H1 (cell line): ENCODE measurements around the gene ZBTB16. TPM values are rescaled to one million over a fixed set of nuclear protein-coding genes. Genes with fewer than 3 reads are reported as not detected.
A peak's percentile ranks its signal among the peaks of the same experiment; 100 is the strongest.

Experiments
- CTCF ChIA-PET: fragments of 300-600 bp; sonication (Branson Sonifier 250); formaldehyde crosslinking; loops from one replicate; lab custom pipeline; 2021; ENCODE audit not compliant: partially characterized antibody; lab: Charles Lee
- POLR2A ChIA-PET: fragments of 300-600 bp; sonication (Branson Sonifier 250); formaldehyde crosslinking; loops from one replicate; lab custom pipeline; 2021; ENCODE audit warnings: inconsistent platforms; ENCODE audit not compliant: partially characterized antibody; lab: Charles Lee
- DNase-seq, 2 experiments: peaks; one replicate each; pipeline versions ENCODE4 v3.0.0 to v3.0.0-alpha.2; 2010 to 2022; ENCODE audit warnings: low spot score in 2 of 2, low read depth in 1 of 2, mixed read lengths in 1 of 2
- FAIRE-seq: peaks from 2 replicates; lab custom pipeline; 2011; peaks lifted over from hg19 to GRCh38; lab: Jason Lieb, UNC
- H2AFZ ChIP-seq: 2 replicates; pipeline ENCODE4 v1.8.1; 2012; ENCODE audit warnings: low read length, inconsistent platforms
- H2AK5ac ChIP-seq: 2 replicates; pipeline ENCODE4 v1.6.1; 2013; ENCODE audit warnings: low read depth, low read length
- H2BK120ac ChIP-seq: replicated peaks from 2 replicates; pipeline ENCODE3; 2013; ENCODE audit warnings: low read depth, low read length, inconsistent platforms
- H2BK12ac ChIP-seq: 2 replicates; pipeline ENCODE4 v1.6.1; 2013; ENCODE audit warnings: low read depth, low read length
- H2BK15ac ChIP-seq: 2 replicates; pipeline ENCODE4 v1.6.1; 2013; ENCODE audit warnings: low read length
- H2BK20ac ChIP-seq: 2 replicates; pipeline ENCODE4 v1.6.1; 2013; ENCODE audit warnings: low read length
- H2BK5ac ChIP-seq: 2 replicates; pipeline ENCODE4 v1.6.1; 2013; ENCODE audit warnings: low read depth, low read length
- H3K14ac ChIP-seq: 2 replicates; pipeline ENCODE4 v1.6.1; 2013; ENCODE audit warnings: inconsistent platforms; ENCODE audit not compliant: insufficient read length
- H3K18ac ChIP-seq: 2 replicates; pipeline ENCODE4 v1.6.1; 2013; ENCODE audit warnings: low read length; ENCODE audit errors: extremely low read depth
- H3K23ac ChIP-seq: 2 replicates; pipeline ENCODE4 v1.6.1; 2013; ENCODE audit warnings: inconsistent platforms; ENCODE audit not compliant: insufficient read length
- H3K23me2 ChIP-seq: 2 replicates; pipeline ENCODE4 v1.6.1; 2013; ENCODE audit warnings: low read depth, low read length
- H3K27ac ChIP-seq: 2 replicates; pipeline ENCODE4 v1.6.1; 2011; ENCODE audit warnings: low read depth, low read length, inconsistent platforms
- H3K27me3 ChIP-seq, 4 experiments: replicated peaks in 1 of 4; 1 replicate in 1 of 4; 2 replicates in 3 of 4; pipeline versions ENCODE4 v1.6.1 to v1.8.1; 2011 to 2013; ENCODE audit warnings: low read length in 3 of 4, mild to moderate bottlenecking in 3 of 4, inconsistent platforms in 2 of 4, mixed read lengths in 2 of 4, moderate library complexity in 1 of 4; ENCODE audit not compliant: control insufficient read depth in 3 of 4, insufficient read depth in 3 of 4; ENCODE audit errors: extremely low read depth in 1 of 4
- H3K36me3 ChIP-seq, 4 experiments: 2 replicates each; pipeline versions ENCODE4 v1.6.1 to v1.8.1; 2011 to 2013; ENCODE audit warnings: mild to moderate bottlenecking in 4 of 4, low read length in 3 of 4, moderate library complexity in 2 of 4, control low read depth in 1 of 4, inconsistent platforms in 1 of 4; ENCODE audit not compliant: insufficient read depth in 4 of 4, control insufficient read depth in 2 of 4
- H3K4ac ChIP-seq: replicated peaks from 2 replicates; pipeline ENCODE3; 2013; ENCODE audit warnings: low read length, low read depth, mixed read lengths, inconsistent platforms; ENCODE audit not compliant: insufficient read length
- H3K4me1 ChIP-seq, 4 experiments: replicated peaks in 1 of 4; 1 replicate in 1 of 4; 2 replicates in 3 of 4; pipeline versions ENCODE4 v1.6.1 to v1.8.1; 2011 to 2013; ENCODE audit warnings: low read length in 3 of 4, inconsistent platforms in 2 of 4, mixed read lengths in 1 of 4; ENCODE audit not compliant: insufficient read depth in 4 of 4, control insufficient read depth in 3 of 4
- H3K4me2 ChIP-seq, 2 experiments: 2 replicates each; pipeline versions ENCODE4 v1.6.1 to v1.8.1; 2011 to 2013; ENCODE audit warnings: low read depth in 2 of 2, low read length in 2 of 2, control low read depth in 1 of 2, inconsistent platforms in 1 of 2, mild to moderate bottlenecking in 1 of 2; ENCODE audit not compliant: insufficient read depth in 1 of 2
- H3K4me3 ChIP-seq, 4 experiments: fragments of 200-600, 300-600 bp in 1 of 4; sonication (generic), shearing (Covaris generic), sonication (Bioruptor Twin) in 1 of 4; 2 replicates each; pipeline versions ENCODE4 v1.5.1 to v1.8.1; 2011 to 2016; ENCODE audit warnings: low read length in 4 of 4, low read depth in 3 of 4, control low read depth in 2 of 4, inconsistent platforms in 2 of 4, mild to moderate bottlenecking in 2 of 4, mixed read lengths in 1 of 4, moderate library complexity in 1 of 4; ENCODE audit not compliant: insufficient read depth in 2 of 4; ENCODE audit errors: extremely low read depth in 1 of 4
- H3K56ac ChIP-seq: replicated peaks from 2 replicates; pipeline ENCODE3; 2013; ENCODE audit warnings: low read depth, mild to moderate bottlenecking, mixed read lengths, low read length, inconsistent platforms; ENCODE audit not compliant: insufficient read length
- H3K79me1 ChIP-seq: 2 replicates; pipeline ENCODE4 v1.6.1; 2013; ENCODE audit warnings: low read depth, low read length, control low read depth
- H3K79me2 ChIP-seq, 2 experiments: 2 replicates each; pipeline versions ENCODE4 v1.6.1 to v1.8.1; 2012 to 2013; ENCODE audit warnings: low read length in 2 of 2, mild to moderate bottlenecking in 2 of 2, inconsistent platforms in 1 of 2; ENCODE audit not compliant: insufficient read depth in 2 of 2, control insufficient read depth in 1 of 2
- H3K9ac ChIP-seq, 4 experiments: replicated peaks in 1 of 4; 1 replicate in 1 of 4; 2 replicates in 3 of 4; pipeline versions ENCODE4 v1.6.1 to v1.8.1; 2011 to 2013; ENCODE audit warnings: low read depth in 3 of 4, low read length in 3 of 4, control low read depth in 2 of 4, mild to moderate bottlenecking in 2 of 4, moderate library complexity in 2 of 4, inconsistent platforms in 1 of 4; ENCODE audit errors: extremely low read depth in 1 of 4
- H3K9me3 ChIP-seq, 2 experiments: 2 replicates each; pipeline versions ENCODE4 v1.6.1 to v1.8.1; 2012 to 2013; ENCODE audit warnings: mild to moderate bottlenecking in 2 of 2, moderate library complexity in 2 of 2, control low read depth in 1 of 2, inconsistent platforms in 1 of 2, low read depth in 1 of 2, low read length in 1 of 2, mixed read lengths in 1 of 2; ENCODE audit not compliant: insufficient read depth in 2 of 2
- H4K20me1 ChIP-seq, 2 experiments: replicated peaks in 1 of 2; 2 replicates each; pipeline versions ENCODE3 to v1.8.1; 2011 to 2013; ENCODE audit warnings: inconsistent platforms in 2 of 2, low read length in 2 of 2, mild to moderate bottlenecking in 1 of 2; ENCODE audit not compliant: insufficient read depth in 2 of 2, control insufficient read depth in 1 of 2
- H4K5ac ChIP-seq: 2 replicates; pipeline ENCODE4 v1.6.1; 2013; ENCODE audit warnings: low read length, low read depth, mixed read lengths, inconsistent platforms; ENCODE audit not compliant: insufficient read length
- H4K8ac ChIP-seq: 2 replicates; pipeline ENCODE4 v1.8.0; 2013; ENCODE audit warnings: mild to moderate bottlenecking, moderate library complexity, low read length, inconsistent platforms; ENCODE audit not compliant: insufficient read depth; ENCODE audit errors: extremely low read depth
- H4K91ac ChIP-seq: replicated peaks from 2 replicates; pipeline ENCODE3; 2013; ENCODE audit warnings: low read length, mixed read lengths, inconsistent platforms; ENCODE audit not compliant: insufficient read length
- CBX5 ChIP-seq: fragments of 300-800, 300-1000 bp; sonication (generic); IDR thresholded peaks from 2 replicates; pipeline ENCODE4 v1.7.1; 2016; ENCODE audit warnings: antibody characterized with exemption, low read length, low read depth
- CBX8 ChIP-seq: fragments of 300-800, 300-1000 bp; sonication (generic); IDR thresholded peaks from 2 replicates; pipeline ENCODE4 v1.7.1; 2016; ENCODE audit warnings: low read depth, low read length, borderline replicate concordance
- CTCF ChIP-seq, 3 experiments: IDR thresholded peaks; 1 replicate in 2 of 3; 2 replicates in 1 of 3; pipeline versions ENCODE4 v1.5.1 to v1.6.1; 2011; ENCODE audit warnings: low read length in 3 of 3, mild to moderate bottlenecking in 3 of 3, inconsistent platforms in 2 of 3, low read depth in 1 of 3, moderate library complexity in 1 of 3; ENCODE audit not compliant: insufficient read depth in 1 of 3; ENCODE audit errors: control extremely low read depth in 1 of 3
- JUN ChIP-seq: IDR thresholded peaks from 2 replicates; pipeline ENCODE4 v1.6.1; 2011; ENCODE audit warnings: low read depth, mild to moderate bottlenecking, improper control_type of control experiment, low read length
- NRF1 ChIP-seq: IDR thresholded peaks from 2 replicates; pipeline ENCODE4 v1.6.1; 2011; ENCODE audit warnings: mild to moderate bottlenecking, low read depth, low read length, improper control_type of control experiment
- RAD21 ChIP-seq, 2 experiments: IDR thresholded peaks in 1 of 2; conservative IDR thresholded peaks in 1 of 2; 2 replicates each; pipeline ENCODE4 v1.6.1; 2011; ENCODE audit warnings: low read depth in 2 of 2, low read length in 2 of 2, improper control_type of control experiment in 1 of 2, inconsistent platforms in 1 of 2, mild to moderate bottlenecking in 1 of 2, moderate library complexity in 1 of 2
- TCF12 ChIP-seq: IDR thresholded peaks from 2 replicates; pipeline ENCODE4 v1.6.1; 2011; ENCODE audit warnings: low read depth, mild to moderate bottlenecking, low read length
- WGBS, 2 experiments: shearing (Covaris generic) in 1 of 2; methylation state at CpG; one replicate each; pipeline versions ENCODE4 v1.1.6 to v1.1.7; 2013 to 2015; ENCODE audit warnings: low lambda C conversion rate in 2 of 2, mixed read lengths in 2 of 2, inconsistent platforms in 1 of 2, low coverage in 1 of 2, missing lambda C conversion rate in 1 of 2; ENCODE audit not compliant: insufficient replicate concordance in 2 of 2, insufficient coverage in 1 of 2, insufficient read length in 1 of 2; ENCODE audit errors: extremely low coverage in 1 of 2, missing lambda C conversion rate in 1 of 2; 5-methylcytosine and 5-hydroxymethylcytosine counted together
- polyA plus RNA-seq, 7 experiments: library from polyadenylated mRNA; depleted of rRNA in 3 of 7; stranded (reverse) in 5 of 7; unstranded in 2 of 7; fragments of >200 nt in 5 of 7; fragments of 200-250 nt in 2 of 7; gene quantifications; 1 replicate in 5 of 7; 2 replicates in 1 of 7; 4 replicates in 1 of 7; pipeline versions ENCODE4 v1.2.1 to v1.2.3, GENCODE V29; 2011 to 2013; ENCODE audit warnings: missing spikeins in 2 of 7, mixed read lengths in 2 of 7
- total RNA-seq: library from RNA; stranded (reverse); fragmentation: NEBNext Ultra II Directional; extraction: Animal tissue kit (Norgen Biotek cat#: 25700); gene quantifications from 2 replicates; pipeline ENCODE4 v1.2.1, GENCODE V29; 2021
- TF ChIP-seq, protein P1 (sequence below): IDR thresholded peaks from 2 replicates; pipeline ENCODE4 v1.6.1; 2011; ENCODE audit warnings: low read length, improper control_type of control experiment
- TF ChIP-seq, protein P2 (sequence below): IDR thresholded peaks from 2 replicates; pipeline ENCODE4 v1.6.1; 2011; ENCODE audit warnings: low read depth, mild to moderate bottlenecking, low read length; ENCODE audit not compliant: insufficient read depth

ZBTB16 gene
- total and polyA plus RNA-seq, 2 of the 8 experiments (the other 6 are each of a cell fraction or from before 2014, with no cell fraction given) = 0.12 to 0.61 TPM

GRCh38 chr11:114026355-114026754 is 33.2 kb upstream of the ZBTB16 start:
- no peak overlapping the region for H4K5ac ChIP-seq
- H3K23me2 ChIP-seq = no peaks in the 10 kb centered on the region
- no peak overlapping the region for H3K4me2 ChIP-seq
- H3K36me3 ChIP-seq = no peaks in the 10 kb centered on the region
- no peak overlapping the region for H3K14ac ChIP-seq
- no peak overlapping the region for H2AK5ac ChIP-seq
- H4K91ac ChIP-seq = no peak overlapping the region
- no peak overlapping the region for H3K23ac ChIP-seq
- peak in 1 of 2 experiments; percentile 10 for DNase-seq
- H3K79me2 ChIP-seq = no peaks in the 10 kb centered on the region
- H2BK120ac ChIP-seq = no peak overlapping the region
- no peaks in the 10 kb centered on the region for H3K9me3 ChIP-seq
- no peaks in the 10 kb centered on the region for H3K4me1 ChIP-seq
- no peak overlapping the region for H3K18ac ChIP-seq
- peak overlapping the region; percentile 93 for H2AFZ ChIP-seq
- no peak overlapping the region for H3K27ac ChIP-seq
- H3K56ac ChIP-seq = no peak overlapping the region
- ChIA-PET POLR2A (no interaction called here), CTCF (interaction anchor here (0.8 to 9.8 kb wide), 34 partner anchors 8 to 254 kb away, joined by 3 to 164 read pairs (median 5); no protein-coding TSS in a partner anchor)
- peak overlapping the region; percentile 23 for H3K4ac ChIP-seq
- H3K79me1 ChIP-seq = no peaks in the 10 kb centered on the region
- no peak overlapping the region for H4K8ac ChIP-seq
- no peak overlapping the region for H3K4me3 ChIP-seq
- WGBS, 2 experiments = 78% methylated on average over 1 of the region's 1 CpG; no CpG with 5 or more reads in 1 of the 2 experiments
- H3K27me3 ChIP-seq = peaks cover 0 to 2% (median 0%) of the 10 kb centered on the region in 4 experiments; a peak in 1 of 7 replicates
- H2BK15ac ChIP-seq = no peak overlapping the region
- no peak overlapping the region for H3K9ac ChIP-seq
- H4K20me1 ChIP-seq = no peaks in the 10 kb centered on the region
- FAIRE-seq = peak; percentile 91
- H2BK20ac ChIP-seq = no peak overlapping the region
- H2BK12ac ChIP-seq = no peak overlapping the region
- H2BK5ac ChIP-seq = no peak overlapping the region
- no peak for TF ChIP-seq CBX8
- TF ChIP-seq, protein P1, sequence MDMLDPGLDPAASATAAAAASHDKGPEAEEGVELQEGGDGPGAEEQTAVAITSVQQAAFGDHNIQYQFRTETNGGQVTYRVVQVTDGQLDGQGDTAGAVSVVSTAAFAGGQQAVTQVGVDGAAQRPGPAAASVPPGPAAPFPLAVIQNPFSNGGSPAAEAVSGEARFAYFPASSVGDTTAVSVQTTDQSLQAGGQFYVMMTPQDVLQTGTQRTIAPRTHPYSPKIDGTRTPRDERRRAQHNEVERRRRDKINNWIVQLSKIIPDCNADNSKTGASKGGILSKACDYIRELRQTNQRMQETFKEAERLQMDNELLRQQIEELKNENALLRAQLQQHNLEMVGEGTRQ = peak; percentile 79
- TF ChIP-seq, protein P2, sequence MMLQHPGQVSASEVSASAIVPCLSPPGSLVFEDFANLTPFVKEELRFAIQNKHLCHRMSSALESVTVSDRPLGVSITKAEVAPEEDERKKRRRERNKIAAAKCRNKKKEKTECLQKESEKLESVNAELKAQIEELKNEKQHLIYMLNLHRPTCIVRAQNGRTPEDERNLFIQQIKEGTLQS = 0 out of 2 replicates have a peak, but pooled peaks have one; percentile 37
- TF ChIP-seq TCF12 = no peak
- TF ChIP-seq CTCF (IDR thresholded peaks at IDR 0.05; ENCODE audit: control extremely low read depth in 1 of 3, insufficient read depth in 1 of 3, low read depth in 1 of 3, low read length in 3 of 3) = peak in 2 of 3 experiments; percentile 48 to 68; a peak in 3 of 4 replicates
- TF ChIP-seq JUN = no peak
- peak; percentile 29 to 45; a peak in 3 of 4 replicates for TF ChIP-seq RAD21 (IDR thresholded peaks at IDR 0.05 in 1 of 2, conservative IDR thresholded peaks at IDR 0.05 in 1 of 2; ENCODE audit: low read depth in 2 of 2, low read length in 2 of 2)
- no peak for TF ChIP-seq NRF1
- TF ChIP-seq CBX5 = no peak
